CD4-positive, alpha-beta T cell treated with Interleukin-2 at 100 ng/mL for 4 hours (primary cell): ENCODE data around the gene EEF1AKMT3.

Experiments
- DNase-seq: peaks from one replicate; pipeline ENCODE4 v3.0.0-alpha.2; 2020; ENCODE audit warnings: low spot score

Gene EEF1AKMT3

GRCh38 chr12:57772429-57773322 is at the start of gene EEF1AKMT3:
Gene EEF1AKMT3, plus strand, starts transcription at chr12:57772614. Its CDS starts 111 bp downstream, at chr12:57772725.
- no peak for DNase-seq

GRCh38 chr12:57722716-57723629 is 49.4 kb upstream of the EEF1AKMT3 start:
- no peak for DNase-seq

GRCh38 chr12:57723630-57723962 is 48.8 kb upstream of the EEF1AKMT3 start:
- no peak for DNase-seq

- DNase-seq: no peak
These were observed 48.1 kb upstream of the EEF1AKMT3 start for GRCh38 chr12:57724003-57724935.

GRCh38 chr12:57724936-57725740 is 47.3 kb upstream of the EEF1AKMT3 start:
- no peak for DNase-seq

- no peak for DNase-seq
These were observed 46.6 kb upstream of the EEF1AKMT3 start for GRCh38 chr12:57725851-57726150.

- DNase-seq: peak; percentile 23
These were observed 46.1 kb upstream of the EEF1AKMT3 start for GRCh38 chr12:57726151-57726883.

- DNase-seq: no peak
These were observed 45.3 kb upstream of the EEF1AKMT3 start for GRCh38 chr12:57726884-57727757.

- no peak for DNase-seq
These were observed 44.5 kb upstream of the EEF1AKMT3 start for GRCh38 chr12:57727758-57728395.

- no peak for DNase-seq
These were observed 43.0 kb upstream of the EEF1AKMT3 start for GRCh38 chr12:57729321-57729844.

GRCh38 chr12:57730336-57731067 is 41.9 kb upstream of the EEF1AKMT3 start:
- no peak for DNase-seq

- DNase-seq: no peak
These were observed 40.9 kb upstream of the EEF1AKMT3 start for GRCh38 chr12:57731411-57732080.

- no peak for DNase-seq
These were observed 40.1 kb upstream of the EEF1AKMT3 start for GRCh38 chr12:57732270-57732669.

GRCh38 chr12:57732726-57733593 is 39.5 kb upstream of the EEF1AKMT3 start:
- DNase-seq: no peak

- DNase-seq: no peak
These were observed 38.5 kb upstream of the EEF1AKMT3 start for GRCh38 chr12:57733928-57734327.

GRCh38 chr12:57734591-57734990 is 37.8 kb upstream of the EEF1AKMT3 start:
- DNase-seq: no peak
